GM12875 (cell line): Measurements from ENCODE around the gene FANCL.
A peak's percentile ranks its signal among the peaks of the same experiment; 100 is the strongest.
"Not testable (repeated sequence)": the region's sequence is repeated elsewhere in the genome, so short reads cannot be mapped to it uniquely, and the experiment has no call there.

ENCODE experiments used
- H3K4me3 ChIP-seq: one replicate; pipeline ENCODE4 v1.5.1; 2011; ENCODE audit warnings: low read depth, low read length, control low read depth
- CTCF ChIP-seq: IDR thresholded peaks from 2 replicates; pipeline ENCODE4 v1.5.1; 2011; ENCODE audit warnings: low read depth, mild to moderate bottlenecking, control low read depth, inconsistent platforms, low read length, moderate library complexity, borderline replicate concordance; ENCODE audit not compliant: insufficient read depth

The FANCL gene

GRCh38 chr2:58261209-58261608, 20.1 kb upstream of the FANCL start:
- H3K4me3 ChIP-seq: no peak overlapping the region
- no peak for TF ChIP-seq CTCF

GRCh38 chr2:58258456-58258855, 17.3 kb upstream of the FANCL start:
- not testable (repeated sequence) for H3K4me3 ChIP-seq

GRCh38 chr2:58251331-58252201, 10.4 kb upstream of the FANCL start:
- not testable (repeated sequence) for H3K4me3 ChIP-seq

GRCh38 chr2:58241546-58241864, 380 bp upstream of the FANCL start:
- H3K4me3 ChIP-seq: peak overlapping the region; percentile 62
- TF ChIP-seq CTCF: no peak

- no peak overlapping the region for H3K4me3 ChIP-seq
- no peak for TF ChIP-seq CTCF
Observed at GRCh38 chr2:58239243-58239925, 1.7 kb downstream of the FANCL start.

- no peak for TF ChIP-seq CTCF
- no peak overlapping the region for H3K4me3 ChIP-seq
Observed at GRCh38 chr2:58237741-58238140, 3.4 kb downstream of the FANCL start.

- no peak overlapping the region for H3K4me3 ChIP-seq
- no peak for TF ChIP-seq CTCF
Observed at GRCh38 chr2:58235984-58236383, 5.1 kb downstream of the FANCL start.

- no peak for TF ChIP-seq CTCF
Observed at GRCh38 chr2:58235170-58235569, 6.0 kb downstream of the FANCL start.

More at GRCh38 chr2:58235170-58235569, 6.0 kb downstream of the FANCL start:
- H3K4me3 ChIP-seq: no peak overlapping the region
